PC-9 (cell line): Measurements from ENCODE around the gene AUP1. TPM values are rescaled to one million over a fixed set of nuclear protein-coding genes. Genes with fewer than 3 reads are reported as not detected.

ENCODE experiments used
- BruUV-seq: library from RNA; stranded (reverse); fragments of 400-500 nt; replicated peaks from 2 replicates; lab custom pipeline; 2021; lab: Mats Ljungman, UMichigan
- CTCF ChIA-PET: fragments of 300-600 bp; sonication (Branson Sonifier 250); formaldehyde crosslinking; loops from one replicate; lab custom pipeline; 2022; ENCODE audit warnings: antibody characterized with exemption; lab: Charles Lee
- POLR2A ChIA-PET: fragments of 300-600 bp; sonication (Branson Sonifier 250); formaldehyde crosslinking; loops from one replicate; lab custom pipeline; 2022; ENCODE audit warnings: antibody characterized with exemption; ENCODE audit not compliant: unreplicated experiment; lab: Charles Lee
- DNase-seq, 2 experiments: peaks; one replicate each; pipeline versions ENCODE4 v3.0.0 to v3.0.0-alpha.2; 2015 to 2022; ENCODE audit warnings: mixed read lengths in 1 of 2
- H2AFZ ChIP-seq: fragments of 200-600 bp; sonication (generic); 2 replicates; pipeline ENCODE4 v1.8.1; 2017; ENCODE audit warnings: antibody characterized with exemption
- H3F3A ChIP-seq: fragments of 200-600 bp; sonication (generic); 2 replicates; pipeline ENCODE4 v1.8.1; 2017; ENCODE audit warnings: antibody characterized with exemption, mild to moderate bottlenecking, low read depth; ENCODE audit not compliant: insufficient read depth
- H3K27ac ChIP-seq: fragments of 200-600 bp; sonication (generic); 2 replicates; pipeline ENCODE4 v1.6.1; 2016; ENCODE audit warnings: mixed run types
- H3K27me3 ChIP-seq: fragments of 200-600 bp; sonication (generic); 2 replicates; pipeline ENCODE4 v1.6.1; 2016; ENCODE audit warnings: low read depth, mixed run types; ENCODE audit not compliant: insufficient read depth
- H3K36me3 ChIP-seq: fragments of 200-600 bp; sonication (generic); 2 replicates; pipeline ENCODE4 v1.6.1; 2016; ENCODE audit warnings: low read depth, mixed run types
- H3K4me1 ChIP-seq: fragments of 200-600 bp; sonication (generic); replicated peaks from 2 replicates; pipeline ENCODE4 v1.6.1; 2016; ENCODE audit warnings: mixed run types; ENCODE audit not compliant: insufficient read depth
- H3K4me2 ChIP-seq: fragments of 200-600 bp; sonication (generic); 2 replicates; pipeline ENCODE4 v1.6.1; 2017; ENCODE audit warnings: mixed run types
- H3K4me3 ChIP-seq: fragments of 200-600 bp; sonication (generic); 2 replicates; pipeline ENCODE4 v1.6.1; 2016; ENCODE audit warnings: mixed run types
- H3K79me2 ChIP-seq: fragments of 200-600 bp; sonication (generic); 2 replicates; pipeline ENCODE4 v1.6.1; 2017; ENCODE audit warnings: low read depth, mixed run types
- H3K9me2 ChIP-seq: fragments of 200-600 bp; sonication (generic); 2 replicates; pipeline ENCODE4 v1.8.1; 2017; ENCODE audit warnings: mild to moderate bottlenecking; ENCODE audit not compliant: insufficient read depth
- H3K9me3 ChIP-seq: fragments of 200-600 bp; sonication (generic); 2 replicates; pipeline ENCODE4 v1.8.1; 2016; ENCODE audit warnings: low read depth; ENCODE audit not compliant: insufficient read depth
- H4K20me1 ChIP-seq: fragments of 200-600 bp; sonication (generic); 2 replicates; pipeline ENCODE4 v1.8.1; 2017; ENCODE audit not compliant: insufficient read depth
- EZH2 ChIP-seq: fragments of 200-600 bp; sonication (generic); IDR thresholded peaks from 2 replicates; pipeline ENCODE4 v1.8.0; 2017; ENCODE audit warnings: antibody characterized with exemption, low read depth
- intact Hi-C: fragments of 100-400 bp; cut with micrococcal nuclease; formaldehyde crosslinking; loops from one replicate; pipeline ENCODE4 v1.10.0; 2022; ENCODE audit not compliant: unreplicated experiment
- total RNA-seq: library from RNA; stranded (reverse); gene quantifications from 2 replicates; pipeline ENCODE4 v1.2.3, GENCODE V29; 2021
- TF ChIP-seq, protein P1 (sequence below): fragments of 200-600 bp; sonication (generic); conservative IDR thresholded peaks from 2 replicates; pipeline ENCODE4 v1.6.1; 2017; ENCODE audit warnings: mixed run types, antibody characterized with exemption, mild to moderate bottlenecking, moderate library complexity

Gene AUP1
- total RNA-seq, 1 experiment from 2014 or later: 84.0 TPM

DNA sequence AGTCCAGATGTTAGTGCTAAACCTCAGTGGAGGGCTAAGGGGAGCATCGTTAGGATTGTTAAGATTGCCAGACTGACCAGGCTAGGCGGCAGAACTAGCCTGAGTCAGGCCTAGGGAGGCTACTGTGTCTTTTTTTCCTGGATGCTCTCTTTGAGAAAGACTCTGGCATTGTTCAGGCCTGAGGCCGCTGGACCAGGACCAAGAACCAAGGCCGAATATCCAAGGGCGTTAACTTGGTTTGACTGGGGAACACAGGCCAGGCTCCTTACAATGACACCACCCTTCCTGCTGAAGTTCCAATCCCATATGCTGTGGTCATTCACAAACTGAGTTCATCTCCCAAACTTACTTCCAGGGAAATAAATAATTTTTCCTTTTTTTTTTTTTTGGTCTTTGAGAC, 10.8 kb upstream of the AUP1 start:
- no peaks in the 10 kb centered on the region for H3K4me1 ChIP-seq
- ChIA-PET POLR2A (no interaction called here), CTCF (no interaction called here)
- H3F3A ChIP-seq: 0 out of 2 replicates have a peak, but pooled peaks cover 5% of the 10 kb centered on the region
- BruUV-seq: no TSS peak
- no peak for TF ChIP-seq EZH2
- TF ChIP-seq, protein P1, sequence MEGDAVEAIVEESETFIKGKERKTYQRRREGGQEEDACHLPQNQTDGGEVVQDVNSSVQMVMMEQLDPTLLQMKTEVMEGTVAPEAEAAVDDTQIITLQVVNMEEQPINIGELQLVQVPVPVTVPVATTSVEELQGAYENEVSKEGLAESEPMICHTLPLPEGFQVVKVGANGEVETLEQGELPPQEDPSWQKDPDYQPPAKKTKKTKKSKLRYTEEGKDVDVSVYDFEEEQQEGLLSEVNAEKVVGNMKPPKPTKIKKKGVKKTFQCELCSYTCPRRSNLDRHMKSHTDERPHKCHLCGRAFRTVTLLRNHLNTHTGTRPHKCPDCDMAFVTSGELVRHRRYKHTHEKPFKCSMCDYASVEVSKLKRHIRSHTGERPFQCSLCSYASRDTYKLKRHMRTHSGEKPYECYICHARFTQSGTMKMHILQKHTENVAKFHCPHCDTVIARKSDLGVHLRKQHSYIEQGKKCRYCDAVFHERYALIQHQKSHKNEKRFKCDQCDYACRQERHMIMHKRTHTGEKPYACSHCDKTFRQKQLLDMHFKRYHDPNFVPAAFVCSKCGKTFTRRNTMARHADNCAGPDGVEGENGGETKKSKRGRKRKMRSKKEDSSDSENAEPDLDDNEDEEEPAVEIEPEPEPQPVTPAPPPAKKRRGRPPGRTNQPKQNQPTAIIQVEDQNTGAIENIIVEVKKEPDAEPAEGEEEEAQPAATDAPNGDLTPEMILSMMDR: no peak
- H3K27me3 ChIP-seq: no peaks in the 10 kb centered on the region
- H3K4me2 ChIP-seq: no peak overlapping the region
- intact Hi-C loops: no loop called here
- H3K79me2 ChIP-seq: no peaks in the 10 kb centered on the region
- no peak overlapping the region for H3K27ac ChIP-seq
- H3K9me3 ChIP-seq: no peaks in the 10 kb centered on the region
- H3K36me3 ChIP-seq: no peaks in the 10 kb centered on the region
- H3K9me2 ChIP-seq: no peaks in the 10 kb centered on the region
- H4K20me1 ChIP-seq: no peaks in the 10 kb centered on the region
- no peak overlapping the region for H2AFZ ChIP-seq
- no peak for DNase-seq
- H3K4me3 ChIP-seq: no peak overlapping the region

DNA sequence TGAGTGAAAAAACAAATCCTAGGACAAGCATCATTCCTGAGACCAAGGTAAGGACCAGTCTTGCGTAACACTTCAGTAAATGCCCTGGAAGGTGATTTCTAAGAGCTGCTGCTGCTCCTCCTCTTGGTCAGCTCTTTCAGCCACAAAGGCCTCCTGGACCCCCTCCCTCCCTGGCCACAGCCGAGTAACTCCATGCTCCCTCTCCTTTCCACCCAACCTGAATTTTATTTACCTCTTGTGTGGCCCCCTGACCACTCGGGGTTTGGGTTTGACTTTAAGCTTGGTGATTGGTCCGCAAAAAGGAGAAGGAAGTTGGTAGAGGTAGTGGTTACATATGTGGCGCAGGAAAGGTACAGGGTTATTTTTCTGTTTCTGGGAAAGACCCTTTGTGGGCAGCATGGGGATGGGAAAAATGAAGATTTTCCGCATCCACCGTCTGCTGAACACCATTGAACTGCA, 9.4 kb upstream of the AUP1 start:
- Histone ChIP-seq H3K9me3 (no peaks in the 10 kb centered on the region), H3K4me2 (no peak overlapping the region), H3F3A (0 out of 2 replicates have a peak, but pooled peaks cover under 1% of the 10 kb centered on the region), H3K27ac (no peak overlapping the region), H2AFZ (no peak overlapping the region), H3K27me3 (no peaks in the 10 kb centered on the region), H3K4me3 (no peak overlapping the region), H3K4me1 (no peaks in the 10 kb centered on the region), H3K9me2 (no peaks in the 10 kb centered on the region), H3K79me2 (no peaks in the 10 kb centered on the region), H3K36me3 (no peaks in the 10 kb centered on the region), H4K20me1 (no peaks in the 10 kb centered on the region)
- BruUV-seq: no TSS peak
- no peak for DNase-seq
- ChIA-PET CTCF (interaction anchor here (0.6 kb wide), 1 partner anchor 1609 kb away, joined by 4 read pairs; no protein-coding TSS in a partner anchor), POLR2A (interaction anchor here (0.5 to 0.7 kb wide), 2 partner anchors 58 to 278 kb away, joined by 4 read pairs; no protein-coding TSS in a partner anchor)
- intact Hi-C loops: no loop called here
- TF ChIP-seq EZH2: no peak
- TF ChIP-seq, protein P1: no peak

DNA sequence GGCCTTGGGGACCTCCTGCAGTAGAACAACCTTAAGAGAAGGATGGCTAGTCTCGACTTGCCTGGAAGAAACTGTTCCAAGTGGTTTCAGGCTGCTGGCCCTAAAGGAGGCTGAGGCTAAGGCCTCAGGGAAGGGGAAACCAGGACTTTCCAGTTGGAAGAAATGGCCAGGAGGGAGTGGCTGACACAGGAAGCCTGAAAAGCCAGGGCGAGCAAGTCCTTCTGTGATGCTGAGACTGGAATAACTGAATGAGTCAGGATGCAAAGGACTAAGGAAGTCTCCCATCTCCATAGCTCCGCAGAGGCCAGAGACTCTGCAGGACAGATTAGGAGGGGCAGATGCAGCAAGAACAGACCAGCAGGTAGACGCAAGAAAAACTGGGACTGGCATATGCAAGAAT, 7.6 kb upstream of the AUP1 start:
- Histone ChIP-seq H3K79me2 (no peaks in the 10 kb centered on the region), H3K4me2 (no peak overlapping the region), H3F3A (peaks cover under 1% of the 10 kb centered on the region; the same call in 1 of the 2 replicates), H3K9me2 (no peaks in the 10 kb centered on the region), H3K27ac (no peak overlapping the region), H3K36me3 (no peaks in the 10 kb centered on the region), H4K20me1 (no peaks in the 10 kb centered on the region), H2AFZ (no peak overlapping the region), H3K4me1 (no peaks in the 10 kb centered on the region), H3K9me3 (no peaks in the 10 kb centered on the region), H3K27me3 (no peaks in the 10 kb centered on the region), H3K4me3 (no peak overlapping the region)
- POLR2A ChIA-PET: no interaction called here
- no peak for DNase-seq
- intact Hi-C loops: no loop called here
- no TSS peak for BruUV-seq
- CTCF ChIA-PET: no interaction called here
- TF ChIP-seq, protein P1: no peak
- no peak for TF ChIP-seq EZH2
